ENCODE data around the gene NFKBIB.

DNA sequence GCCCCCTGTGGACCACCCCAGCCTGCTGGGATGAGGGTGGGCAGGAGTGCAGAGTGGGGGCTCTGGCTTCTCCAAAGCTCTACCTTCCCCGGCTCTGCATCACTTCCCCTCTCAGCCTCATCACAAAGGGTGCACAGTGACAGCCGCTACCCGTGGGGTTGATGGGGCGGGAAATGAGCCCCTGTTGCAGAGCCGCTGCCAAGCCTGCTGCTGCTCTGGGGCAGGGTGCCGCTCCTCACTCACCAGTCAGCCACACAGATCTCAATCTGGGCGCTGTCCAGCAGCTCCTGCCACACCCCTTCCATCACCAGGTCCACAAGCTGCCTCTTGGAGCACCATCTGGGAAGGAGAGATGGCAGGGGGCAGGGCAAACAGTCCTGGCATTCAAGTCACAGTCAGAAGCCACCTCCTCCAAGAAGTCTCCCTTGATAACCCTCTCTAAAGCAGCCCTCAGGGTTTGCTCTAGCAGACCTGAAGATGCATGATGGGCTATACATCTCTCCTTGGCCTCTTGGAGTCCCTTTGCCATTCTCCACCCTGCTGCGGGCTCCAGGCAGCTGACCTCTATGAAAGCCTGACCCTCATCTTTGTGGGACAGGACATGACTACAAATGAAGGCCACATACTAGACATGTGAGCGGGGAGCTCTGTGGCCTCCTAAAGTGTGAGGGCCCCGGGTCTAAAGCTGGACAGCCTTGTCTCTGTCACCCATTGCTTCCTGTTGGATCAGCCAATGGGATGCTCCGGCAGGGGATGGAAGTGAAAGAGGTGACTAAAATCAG lies 46.7 kb downstream of the NFKBIB start:
- no peak for TF ChIP-seq ZBTB7A (CRISPR knock-in tag; IDR thresholded peaks at IDR 0.05)
- TF ChIP-seq CCAR2 (optimal IDR thresholded peaks at IDR 0.05; ENCODE audit: low read depth, low read length), result no peak
- no peak for TF ChIP-seq HCFC1 (IDR thresholded peaks at IDR 0.05; ENCODE audit: low read depth, low read length)
- no peak for TF ChIP-seq CC2D1A (CRISPR knock-in tag; IDR thresholded peaks at IDR 0.05)
- TF ChIP-seq ZNF597 (CRISPR knock-in tag; IDR thresholded peaks at IDR 0.05), result no peak
- TF ChIP-seq POLR2AphosphoS5 (IDR thresholded peaks at IDR 0.05; ENCODE audit: low read depth, low read length), result no peak
- no peak for TF ChIP-seq THAP11 (CRISPR knock-in tag; IDR thresholded peaks at IDR 0.05)
- TF ChIP-seq ZNF431 (CRISPR knock-in tag; IDR thresholded peaks at IDR 0.05; ENCODE audit: borderline replicate concordance, low read depth), result no peak
- no peak for TF ChIP-seq ZBTB46 (CRISPR knock-in tag; IDR thresholded peaks at IDR 0.05; ENCODE audit: borderline replicate concordance)
- TF ChIP-seq NFKBIZ (CRISPR knock-in tag; IDR thresholded peaks at IDR 0.05), result no peak
- TF ChIP-seq, protein P1, sequence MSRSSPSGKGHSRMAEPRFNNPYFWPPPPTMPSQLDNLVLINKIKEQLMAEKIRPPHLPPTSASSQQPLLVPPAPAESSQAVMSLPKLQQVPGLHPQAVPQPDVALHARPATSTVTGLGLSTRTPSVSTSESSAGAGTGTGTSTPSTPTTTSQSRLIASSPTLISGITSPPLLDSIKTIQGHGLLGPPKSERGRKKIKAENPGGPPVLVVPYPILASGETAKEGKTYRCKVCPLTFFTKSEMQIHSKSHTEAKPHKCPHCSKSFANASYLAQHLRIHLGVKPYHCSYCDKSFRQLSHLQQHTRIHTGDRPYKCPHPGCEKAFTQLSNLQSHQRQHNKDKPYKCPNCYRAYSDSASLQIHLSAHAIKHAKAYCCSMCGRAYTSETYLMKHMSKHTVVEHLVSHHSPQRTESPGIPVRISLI (CRISPR knock-in tag; IDR thresholded peaks at IDR 0.05; ENCODE audit: borderline replicate concordance), result no peak
